Measurements from ENCODE around the gene EMC9. TPM values are rescaled to one million over a fixed set of nuclear protein-coding genes. Genes with fewer than 3 reads are reported as not detected.

EMC9 gene
- total RNA-seq, 3 donors from 2014 or later (not counting 1 experiment from before 2014, with no cell fraction given), result 9.3 to 12.3 (median 12.0) TPM

DNA sequence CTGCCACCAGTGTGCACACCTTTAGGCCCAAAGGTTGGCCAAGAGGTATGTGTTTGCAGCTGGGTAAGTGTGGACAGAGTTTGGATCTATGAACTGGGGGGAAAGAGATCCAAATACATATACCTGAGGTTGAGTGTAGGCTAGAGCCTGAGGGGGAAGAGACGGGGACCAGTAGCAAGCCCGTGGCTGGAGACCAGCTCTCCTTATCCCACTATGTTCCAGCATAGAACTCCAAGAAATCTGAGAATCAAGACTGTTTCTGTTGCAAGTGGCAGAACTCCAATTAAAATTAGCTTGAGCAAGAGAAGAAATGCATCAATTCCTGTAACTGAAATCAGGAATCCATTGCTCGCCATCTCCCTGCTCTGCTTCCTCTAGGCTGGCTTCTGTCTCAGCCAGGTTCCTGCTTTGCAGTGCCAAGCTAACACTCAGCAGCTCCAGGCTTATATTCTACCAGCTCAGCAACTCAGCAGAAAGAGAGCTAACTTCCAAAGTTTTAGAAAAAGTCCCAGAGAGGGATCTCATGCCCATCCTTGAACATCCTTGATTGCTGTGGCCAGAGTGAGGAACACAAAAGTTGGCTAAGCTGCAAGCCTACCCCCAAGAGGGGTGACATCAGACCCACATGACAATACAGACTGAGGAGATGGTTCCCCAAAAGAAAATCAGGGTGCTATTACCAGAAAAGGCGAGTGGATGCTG is 48.7 kb downstream of the EMC9 start:
- intact Hi-C loops (cut with micrococcal nuclease), result no loop called here
- WGBS (ENCODE audit: insufficient coverage), result 86% methylated on average over 4 of the region's 4 CpGs

DNA sequence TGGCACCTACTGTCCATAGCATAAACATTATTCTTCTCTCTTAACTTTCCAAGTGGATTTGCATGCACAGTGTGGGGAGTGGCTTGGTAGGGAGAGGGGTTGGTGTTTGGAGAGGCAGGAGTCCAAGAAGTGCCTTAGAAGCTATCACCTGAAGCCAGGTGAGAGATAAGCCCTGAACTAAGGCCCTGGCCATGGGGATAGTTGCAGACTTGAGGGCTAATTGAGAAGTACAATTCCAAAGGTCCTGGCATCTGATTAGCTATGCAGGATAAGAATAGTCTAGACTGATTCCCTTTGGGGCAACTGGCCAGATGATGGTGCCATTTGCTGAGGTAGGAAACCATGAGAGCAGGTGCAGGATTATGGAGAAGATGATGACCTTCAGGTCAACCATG is 49.3 kb downstream of the EMC9 start:
- Histone ChIP-seq H3K4me1 (ENCODE audit: control insufficient read depth, insufficient read depth, low read length) (peaks cover 28% of the 10 kb centered on the region), H3K27me3 (ENCODE audit: control insufficient read depth, insufficient read depth, low read length) (no peaks in the 10 kb centered on the region), H3K27ac (ENCODE audit: low read length) (no peak overlapping the region), H3K4me3 (ENCODE audit: low read length) (no peak overlapping the region), H3K36me3 (ENCODE audit: control insufficient read depth, insufficient read depth, low read length) (no peaks in the 10 kb centered on the region), H3K9me3 (ENCODE audit: control insufficient read depth, insufficient read depth, low read length) (no peaks in the 10 kb centered on the region)
- Mint-ChIP-seq H3K4me3 (peak overlapping the region; percentile 98), H3K27ac (no peak overlapping the region), H3K9me3 (no peaks in the 10 kb centered on the region), H3K27me3 (ENCODE audit: low read depth in 2 of 2) (no peaks in the 10 kb centered on the region), H3K36me3 (no peaks in the 10 kb centered on the region), H3K4me1 (peaks cover 20 to 38% of the 10 kb centered on the region in 2 donors)
- intact Hi-C loops (cut with micrococcal nuclease), result no loop called here
- TF ChIP-seq, protein P1, sequence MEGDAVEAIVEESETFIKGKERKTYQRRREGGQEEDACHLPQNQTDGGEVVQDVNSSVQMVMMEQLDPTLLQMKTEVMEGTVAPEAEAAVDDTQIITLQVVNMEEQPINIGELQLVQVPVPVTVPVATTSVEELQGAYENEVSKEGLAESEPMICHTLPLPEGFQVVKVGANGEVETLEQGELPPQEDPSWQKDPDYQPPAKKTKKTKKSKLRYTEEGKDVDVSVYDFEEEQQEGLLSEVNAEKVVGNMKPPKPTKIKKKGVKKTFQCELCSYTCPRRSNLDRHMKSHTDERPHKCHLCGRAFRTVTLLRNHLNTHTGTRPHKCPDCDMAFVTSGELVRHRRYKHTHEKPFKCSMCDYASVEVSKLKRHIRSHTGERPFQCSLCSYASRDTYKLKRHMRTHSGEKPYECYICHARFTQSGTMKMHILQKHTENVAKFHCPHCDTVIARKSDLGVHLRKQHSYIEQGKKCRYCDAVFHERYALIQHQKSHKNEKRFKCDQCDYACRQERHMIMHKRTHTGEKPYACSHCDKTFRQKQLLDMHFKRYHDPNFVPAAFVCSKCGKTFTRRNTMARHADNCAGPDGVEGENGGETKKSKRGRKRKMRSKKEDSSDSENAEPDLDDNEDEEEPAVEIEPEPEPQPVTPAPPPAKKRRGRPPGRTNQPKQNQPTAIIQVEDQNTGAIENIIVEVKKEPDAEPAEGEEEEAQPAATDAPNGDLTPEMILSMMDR (IDR thresholded peaks at IDR 0.05), result no peak
- ATAC-seq (no peak), DNase-seq (no peak)

More for the DNA sequence above, 48.7 kb downstream of the EMC9 start:
- Mint-ChIP-seq H3K4me1 (peaks cover 20 to 38% of the 10 kb centered on the region in 2 donors), H3K9me3 (no peaks in the 10 kb centered on the region), H3K4me3 (peak overlapping the region; percentile 98), H3K27me3 (ENCODE audit: low read depth in 2 of 2) (no peaks in the 10 kb centered on the region), H3K36me3 (no peaks in the 10 kb centered on the region), H3K27ac (peak overlapping the region; percentile 79 to 96)
- Histone ChIP-seq H3K4me3 (ENCODE audit: low read length) (no peak overlapping the region), H3K36me3 (ENCODE audit: control insufficient read depth, insufficient read depth, low read length) (no peaks in the 10 kb centered on the region), H3K4me1 (ENCODE audit: control insufficient read depth, insufficient read depth, low read length) (peaks cover 28% of the 10 kb centered on the region), H3K9me3 (ENCODE audit: control insufficient read depth, insufficient read depth, low read length) (no peaks in the 10 kb centered on the region), H3K27ac (ENCODE audit: low read length) (no peak overlapping the region), H3K27me3 (ENCODE audit: control insufficient read depth, insufficient read depth, low read length) (no peaks in the 10 kb centered on the region)
- TF ChIP-seq, protein P1 (IDR thresholded peaks at IDR 0.05), result no peak
- ATAC-seq, result no peak
- no peak for DNase-seq

DNA sequence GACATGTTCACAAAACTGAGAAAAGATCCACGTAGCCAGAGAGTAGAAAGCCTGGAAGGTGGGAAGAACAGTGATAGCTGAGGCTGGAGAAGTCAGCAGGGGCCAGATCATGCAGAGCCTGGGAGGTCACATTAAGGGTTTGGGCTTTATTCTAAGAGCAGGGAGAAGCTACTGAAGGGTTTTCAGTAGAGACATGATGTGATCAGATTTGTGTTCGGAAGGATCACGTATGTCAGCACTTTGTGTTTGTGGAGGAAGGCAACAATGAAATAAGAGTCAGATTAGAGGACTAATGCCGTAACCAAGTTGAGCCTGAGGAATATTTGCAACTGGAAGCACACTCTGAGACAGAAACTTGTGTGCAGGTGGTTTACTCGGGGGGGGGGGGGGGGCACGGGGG is 51.5 kb downstream of the EMC9 start:
- H3K27ac ChIP-seq (ENCODE audit: low read length), result no peak overlapping the region
- no peaks in the 10 kb centered on the region for H3K9me3 ChIP-seq (ENCODE audit: control insufficient read depth, insufficient read depth, low read length)
- H3K9me3 Mint-ChIP-seq, result no peaks in the 10 kb centered on the region
- H3K4me3 ChIP-seq (ENCODE audit: low read length), result no peak overlapping the region
- no peaks in the 10 kb centered on the region for H3K36me3 Mint-ChIP-seq
- TF ChIP-seq, protein P1 (IDR thresholded peaks at IDR 0.05), result no peak
- H3K27ac Mint-ChIP-seq, result no peak overlapping the region
- ATAC-seq (no peak), DNase-seq (no peak)
- no peaks in the 10 kb centered on the region for H3K27me3 Mint-ChIP-seq (ENCODE audit: low read depth in 2 of 2)
- H3K4me3 Mint-ChIP-seq, result no peak overlapping the region
- no peaks in the 10 kb centered on the region for H3K36me3 ChIP-seq (ENCODE audit: control insufficient read depth, insufficient read depth, low read length)
- whole genome bisulfite sequencing (ENCODE audit: insufficient coverage), result 95% methylated on average over 5 of the region's 6 CpGs
- H3K4me1 ChIP-seq (ENCODE audit: control insufficient read depth, insufficient read depth, low read length), result peaks cover 17% of the 10 kb centered on the region
- intact Hi-C loops (cut with micrococcal nuclease), result loop anchor here (1.0 kb wide), 1 partner anchor 32 kb away; no protein-coding TSS in a partner anchor
- peaks cover 11 to 21% of the 10 kb centered on the region in 2 donors for H3K4me1 Mint-ChIP-seq
- H3K27me3 ChIP-seq (ENCODE audit: control insufficient read depth, insufficient read depth, low read length), result no peaks in the 10 kb centered on the region

Other genes with a start within 250 kb of the EMC9 start
- gene DHRS4, start 187.8 kb downstream of the EMC9 start, total RNA-seq, result 10 to 100 TPM in 1 of 3 donors, 1 to 10 TPM in 2; 7.5 to 10.1 (median 9.9) TPM
- gene DHRS4L2, start 152.7 kb downstream of the EMC9 start, total RNA-seq, result 10 to 100 TPM in 1 of 3 donors, 1 to 10 TPM in 2; 8.6 to 12.4 (median 9.7) TPM
- 10 to 100 TPM; 17.8 to 28.6 (median 18.6) TPM for gene CARMIL3, start 89.6 kb downstream of the EMC9 start, total RNA-seq
- gene CPNE6, start 70.0 kb downstream of the EMC9 start, total RNA-seq, result not detected
- gene PCK2, start 47.3 kb downstream of the EMC9 start, total RNA-seq, result 10 to 100 TPM in 2 of 3 donors, 1 to 10 TPM in 1; 9.8 to 13.8 (median 12.3) TPM
- 10 to 100 TPM; 77.5 to 99.3 (median 96.3) TPM for gene DCAF11, start 26.8 kb downstream of the EMC9 start, total RNA-seq
- gene NRL, start 26.6 kb downstream of the EMC9 start, total RNA-seq, result 1 to 10 TPM in 2 of 3 donors, under 1 TPM in 1; 0.78 to 3.3 (median 2.8) TPM
- 1 to 10 TPM in 2 of 3 donors, under 1 TPM in 1; 0.80 to 2.8 (median 2.3) TPM for gene FITM1, start 10.9 kb downstream of the EMC9 start, total RNA-seq
- 100 to 1,000 TPM; 315 to 345 (median 318) TPM for gene PSME1, start 5.4 kb downstream of the EMC9 start, total RNA-seq
- 100 to 1,000 TPM; 193 to 237 (median 234) TPM for gene PSME2, start 5.0 kb upstream of the EMC9 start, total RNA-seq
- gene RNF31, start 5.9 kb upstream of the EMC9 start, total RNA-seq, result 100 to 1,000 TPM in 2 of 3 donors, 10 to 100 TPM in 1; 96.9 to 134 (median 125) TPM
- gene IRF9, start 19.7 kb upstream of the EMC9 start, total RNA-seq, result 100 to 1,000 TPM; 178 to 348 (median 319) TPM
- 100 to 1,000 TPM in 2 of 3 donors, 10 to 100 TPM in 1; 77.7 to 138 (median 103) TPM for gene REC8, start 30.5 kb upstream of the EMC9 start, total RNA-seq
- 10 to 100 TPM; 46.2 to 61.5 (median 51.9) TPM for gene IPO4, start 47.2 kb upstream of the EMC9 start, total RNA-seq
- gene TM9SF1, start 53.9 kb upstream of the EMC9 start, total RNA-seq, result 10 to 100 TPM; 15.2 to 32.1 (median 28.7) TPM
- gene TSSK4, start 64.1 kb upstream of the EMC9 start, total RNA-seq, result 1 to 10 TPM; 1.3 to 2.9 (median 1.5) TPM
- 100 to 1,000 TPM; 105 to 118 (median 115) TPM for gene CHMP4A, start 71.9 kb upstream of the EMC9 start, total RNA-seq
- 1 to 10 TPM; 4.0 to 6.1 (median 5.5) TPM for gene MDP1, start 74.5 kb upstream of the EMC9 start, total RNA-seq
- 100 to 1,000 TPM in 1 of 3 donors, 10 to 100 TPM in 2; 93.6 to 109 (median 95.9) TPM for gene NEDD8, start 90.8 kb upstream of the EMC9 start, total RNA-seq
- 10 to 100 TPM; 46.5 to 63.3 (median 53.3) TPM for gene GMPR2, start 91.3 kb upstream of the EMC9 start, total RNA-seq
- 100 to 1,000 TPM; 158 to 269 (median 176) TPM for gene TINF2, start 101.0 kb upstream of the EMC9 start, total RNA-seq
- gene TGM1, start 121.6 kb upstream of the EMC9 start, total RNA-seq, result 1 to 10 TPM; 1.7 to 4.9 (median 4.7) TPM
- gene RABGGTA, start 130.0 kb upstream of the EMC9 start, total RNA-seq, result 10 to 100 TPM; 72.9 to 95.1 (median 88.5) TPM
- 10 to 100 TPM; 39.8 to 59.0 (median 43.3) TPM for gene DHRS1, start 158.2 kb upstream of the EMC9 start, total RNA-seq
- 10 to 100 TPM; 34.9 to 47.8 (median 39.2) TPM for gene NOP9, start 158.3 kb upstream of the EMC9 start, total RNA-seq
- 10 to 100 TPM; 40.0 to 59.6 (median 46.6) TPM for gene CIDEB, start 166.4 kb upstream of the EMC9 start, total RNA-seq
- gene LTB4R2, start 168.5 kb upstream of the EMC9 start, total RNA-seq, result 10 to 100 TPM; 27.6 to 40.5 (median 37.4) TPM
- gene LTB4R, start 169.9 kb upstream of the EMC9 start, total RNA-seq, result 10 to 100 TPM; 33.5 to 55.7 (median 49.7) TPM
- 10 to 100 TPM in 2 of 3 donors, 1 to 10 TPM in 1; 9.8 to 17.6 (median 11.3) TPM for gene ADCY4, start 193.5 kb upstream of the EMC9 start, total RNA-seq
- 10 to 100 TPM; 36.1 to 58.2 (median 45.5) TPM for gene RIPK3, start 198.4 kb upstream of the EMC9 start, total RNA-seq
- gene NFATC4, start 226.6 kb upstream of the EMC9 start, total RNA-seq, result not detected